ENCODE measurements around the gene NUP133.

DNA sequence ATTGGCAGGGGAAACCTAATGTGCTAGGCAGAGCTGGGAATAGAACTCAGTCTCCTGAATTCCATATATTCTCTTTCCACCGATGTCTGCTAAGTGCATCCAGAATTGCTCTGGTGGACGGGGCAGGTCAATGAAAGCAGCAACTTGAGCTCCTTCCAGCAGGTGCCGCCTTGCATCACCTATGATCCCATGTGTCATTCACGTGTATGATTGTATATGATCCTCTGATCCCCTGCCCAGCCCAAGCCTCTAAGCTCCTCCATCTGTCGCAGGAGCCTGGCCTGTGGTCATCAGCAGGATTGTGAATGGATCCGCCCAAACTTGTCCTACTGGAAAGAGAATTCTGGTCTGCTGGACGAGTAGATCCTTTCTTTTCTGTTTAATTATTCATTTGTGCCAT is 87.4 kb downstream of the NUP133 start:
- TF ChIP-seq POLR2A (IDR thresholded peaks at IDR 0.05) (no peak), CTCF (IDR thresholded peaks at IDR 0.05) (no peak)

Measured in lower leg skin (tissue), 3 donors.